Neuron (in vitro differentiated cells): Measurements from ENCODE around the gene SGCG.

ENCODE experiments used
- H2AFZ ChIP-seq: one replicate; pipeline ENCODE4 v1.6.1; 2013; ENCODE audit warnings: low read depth, mild to moderate bottlenecking, inconsistent platforms, low read length, moderate library complexity
- H3K27me3 ChIP-seq: one replicate; pipeline ENCODE4 v1.6.1; 2013; ENCODE audit warnings: low read length; ENCODE audit not compliant: insufficient read depth
- H3K36me3 ChIP-seq: one replicate; pipeline ENCODE4 v1.6.1; 2013; ENCODE audit warnings: low read length; ENCODE audit not compliant: insufficient read depth
- H3K4me1 ChIP-seq: one replicate; pipeline ENCODE4 v1.6.1; 2013; ENCODE audit warnings: low read length; ENCODE audit not compliant: insufficient read depth
- H3K4me3 ChIP-seq: 2 replicates; pipeline ENCODE4 v1.5.1; 2013; ENCODE audit warnings: mild to moderate bottlenecking, low read length, moderate library complexity
- H3K9me3 ChIP-seq: one replicate; pipeline ENCODE4 v1.6.1; 2013; ENCODE audit warnings: low read length

SGCG gene

DNA sequence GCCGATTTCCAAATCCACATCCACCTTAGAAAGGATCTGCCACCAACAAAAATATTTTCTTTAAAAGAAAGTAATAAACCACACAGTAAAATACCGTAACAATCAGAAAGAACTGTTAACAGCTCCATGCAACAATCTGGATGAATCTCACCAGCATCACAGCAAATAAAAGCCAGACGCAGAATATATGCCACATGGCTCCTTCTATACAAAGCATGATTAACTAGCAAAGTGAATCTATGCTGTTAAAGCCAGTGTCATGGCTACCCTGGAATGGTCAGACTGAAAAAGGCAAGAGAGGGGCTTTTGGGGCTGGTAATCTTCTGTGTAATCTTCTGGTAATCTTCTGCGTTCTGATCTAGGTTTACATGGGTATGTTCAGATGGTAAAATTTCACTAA is 171.4 kb downstream of the SGCG start:
- Histone ChIP-seq H2AFZ (no peak overlapping the region), H3K36me3 (peaks cover 80% of the 10 kb centered on the region), H3K4me3 (no peak overlapping the region), H3K27me3 (no peaks in the 10 kb centered on the region), H3K4me1 (peaks cover 8% of the 10 kb centered on the region), H3K9me3 (no peaks in the 10 kb centered on the region)

DNA sequence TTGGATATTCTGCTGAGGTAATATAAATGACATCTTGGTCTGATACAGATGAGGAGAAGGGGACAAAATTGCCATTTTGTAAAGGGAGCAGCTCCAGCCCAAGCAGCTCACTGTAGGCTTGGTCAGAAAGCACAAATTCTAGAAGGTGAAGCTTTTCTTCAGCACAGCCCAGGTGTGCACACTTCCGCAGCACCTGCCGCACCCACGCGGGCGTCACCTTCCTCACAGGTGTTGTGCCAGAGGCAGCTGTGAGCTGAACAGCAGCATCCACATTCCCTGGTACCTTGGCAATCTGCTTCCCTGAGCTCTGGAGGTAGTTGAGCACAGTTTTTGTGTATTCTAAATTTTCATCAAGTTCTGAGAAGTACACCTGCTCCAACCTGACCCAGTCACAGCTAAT is 173.7 kb downstream of the SGCG start:
- H2AFZ ChIP-seq: no peak overlapping the region
- H3K4me1 ChIP-seq: no peaks in the 10 kb centered on the region
- H3K4me3 ChIP-seq: no peak overlapping the region
- no peaks in the 10 kb centered on the region for H3K9me3 ChIP-seq
- H3K36me3 ChIP-seq: peaks cover 73% of the 10 kb centered on the region
- H3K27me3 ChIP-seq: no peaks in the 10 kb centered on the region

DNA sequence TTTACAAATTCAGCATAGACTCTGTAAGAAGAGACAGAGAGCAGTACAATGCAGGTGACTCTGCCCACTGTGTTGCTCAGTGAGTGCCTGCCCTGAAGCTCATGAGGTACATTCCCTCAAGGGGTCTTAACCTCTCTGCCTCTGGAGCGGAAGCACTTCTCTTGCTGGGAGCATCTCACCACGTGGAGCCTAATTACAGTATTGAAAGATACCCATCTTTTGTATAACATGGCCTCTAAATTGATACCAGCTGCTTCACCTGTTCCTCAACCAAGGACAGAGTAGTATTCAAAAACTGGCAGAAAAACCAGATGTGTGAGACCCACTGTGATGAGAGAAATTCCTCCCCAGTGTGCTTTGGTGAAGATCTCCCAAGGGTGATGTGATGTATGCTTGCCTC is 175.6 kb downstream of the SGCG start:
- no peaks in the 10 kb centered on the region for H3K9me3 ChIP-seq
- no peak overlapping the region for H3K4me3 ChIP-seq
- H3K27me3 ChIP-seq: no peaks in the 10 kb centered on the region
- H3K36me3 ChIP-seq: peaks cover 64% of the 10 kb centered on the region
- H3K4me1 ChIP-seq: no peaks in the 10 kb centered on the region
- no peak overlapping the region for H2AFZ ChIP-seq

DNA sequence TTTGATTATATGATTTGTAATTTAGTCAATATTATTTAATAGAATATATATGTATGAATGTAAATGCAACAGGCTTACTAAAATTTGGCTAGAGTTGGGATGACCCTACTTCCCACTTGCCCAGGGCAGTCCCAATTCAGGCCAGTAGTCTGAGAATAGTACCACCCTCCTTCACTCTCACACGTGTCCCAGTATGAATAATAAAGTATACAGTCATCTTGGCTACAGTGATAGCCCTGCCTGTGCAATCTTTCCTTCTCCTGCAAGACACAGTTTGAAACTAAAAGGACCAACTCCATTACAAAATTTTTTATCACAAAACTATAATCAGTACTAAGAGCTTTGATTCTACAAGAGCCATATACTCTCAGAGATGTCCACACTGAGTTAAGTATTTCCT is 176.6 kb downstream of the SGCG start:
- no peaks in the 10 kb centered on the region for H3K4me1 ChIP-seq
- H3K36me3 ChIP-seq: peaks cover 63% of the 10 kb centered on the region
- H3K9me3 ChIP-seq: no peaks in the 10 kb centered on the region
- no peak overlapping the region for H3K4me3 ChIP-seq
- H2AFZ ChIP-seq: no peak overlapping the region
- no peaks in the 10 kb centered on the region for H3K27me3 ChIP-seq

DNA sequence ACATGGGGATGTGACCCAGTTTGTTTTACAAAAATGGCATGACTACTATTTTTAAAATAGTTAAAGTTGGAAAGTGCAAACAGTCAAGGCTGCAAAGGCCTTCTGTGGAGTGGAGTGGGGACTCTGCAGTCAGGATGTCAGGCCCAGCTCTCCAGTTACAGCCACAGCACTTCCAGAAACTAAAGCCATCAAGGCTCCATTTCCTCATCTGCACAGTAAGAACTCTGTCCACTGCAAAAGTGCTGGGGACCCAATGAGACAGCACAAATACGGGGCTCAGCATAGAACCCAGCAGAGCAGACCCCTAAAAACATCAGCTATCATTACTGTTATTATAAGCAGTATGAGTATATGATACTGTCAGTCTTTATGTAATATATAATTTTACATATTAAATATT is 179.1 kb downstream of the SGCG start:
- Histone ChIP-seq H3K9me3 (no peaks in the 10 kb centered on the region), H3K27me3 (no peaks in the 10 kb centered on the region), H3K4me1 (no peaks in the 10 kb centered on the region), H3K36me3 (peaks cover 62% of the 10 kb centered on the region), H2AFZ (no peak overlapping the region), H3K4me3 (no peak overlapping the region)

DNA sequence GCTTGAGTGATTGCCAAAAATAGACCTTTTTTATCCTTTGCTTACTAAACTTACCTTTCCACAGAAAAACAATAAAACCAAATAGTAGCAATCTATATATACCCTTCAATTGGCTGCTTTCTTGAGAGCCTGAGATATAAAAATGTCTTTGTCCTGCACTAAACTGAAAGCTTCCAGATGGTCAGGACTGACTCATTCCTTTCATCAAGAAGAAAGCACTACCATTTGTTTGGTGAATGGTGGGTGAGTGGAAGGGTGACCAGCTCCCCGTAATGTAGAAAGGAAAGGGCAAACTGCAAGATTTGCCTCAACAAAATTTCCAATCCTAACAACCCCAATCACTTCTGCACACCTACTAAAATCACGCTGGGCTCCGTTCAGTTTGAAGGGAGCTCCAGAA is 184.9 kb downstream of the SGCG start:
- H3K27me3 ChIP-seq: no peaks in the 10 kb centered on the region
- no peaks in the 10 kb centered on the region for H3K4me1 ChIP-seq
- no peak overlapping the region for H2AFZ ChIP-seq
- no peak overlapping the region for H3K4me3 ChIP-seq
- peaks cover 70% of the 10 kb centered on the region for H3K36me3 ChIP-seq
- no peaks in the 10 kb centered on the region for H3K9me3 ChIP-seq

DNA sequence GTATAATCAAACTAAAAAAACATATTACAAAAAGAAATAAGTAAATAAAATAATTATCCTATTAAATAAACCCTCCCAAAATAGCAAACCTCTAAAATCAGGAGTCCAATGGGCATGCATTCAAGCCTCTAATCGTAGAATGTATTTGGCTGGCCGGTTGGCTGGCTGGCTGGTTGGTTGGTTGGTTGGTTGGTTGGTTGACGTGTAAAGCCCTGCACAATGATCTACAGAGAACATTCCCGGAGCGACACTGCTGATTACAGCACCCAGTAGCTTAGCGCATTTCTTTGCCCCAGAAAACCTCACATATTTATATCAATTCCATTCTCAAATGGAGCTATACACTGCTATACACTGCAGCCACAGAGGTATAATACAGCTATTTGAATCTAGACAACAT is 187.1 kb downstream of the SGCG start:
- H2AFZ ChIP-seq: no peak overlapping the region
- no peaks in the 10 kb centered on the region for H3K9me3 ChIP-seq
- peaks cover 87% of the 10 kb centered on the region for H3K36me3 ChIP-seq
- H3K4me1 ChIP-seq: no peaks in the 10 kb centered on the region
- H3K4me3 ChIP-seq: no peak overlapping the region
- H3K27me3 ChIP-seq: no peaks in the 10 kb centered on the region

DNA sequence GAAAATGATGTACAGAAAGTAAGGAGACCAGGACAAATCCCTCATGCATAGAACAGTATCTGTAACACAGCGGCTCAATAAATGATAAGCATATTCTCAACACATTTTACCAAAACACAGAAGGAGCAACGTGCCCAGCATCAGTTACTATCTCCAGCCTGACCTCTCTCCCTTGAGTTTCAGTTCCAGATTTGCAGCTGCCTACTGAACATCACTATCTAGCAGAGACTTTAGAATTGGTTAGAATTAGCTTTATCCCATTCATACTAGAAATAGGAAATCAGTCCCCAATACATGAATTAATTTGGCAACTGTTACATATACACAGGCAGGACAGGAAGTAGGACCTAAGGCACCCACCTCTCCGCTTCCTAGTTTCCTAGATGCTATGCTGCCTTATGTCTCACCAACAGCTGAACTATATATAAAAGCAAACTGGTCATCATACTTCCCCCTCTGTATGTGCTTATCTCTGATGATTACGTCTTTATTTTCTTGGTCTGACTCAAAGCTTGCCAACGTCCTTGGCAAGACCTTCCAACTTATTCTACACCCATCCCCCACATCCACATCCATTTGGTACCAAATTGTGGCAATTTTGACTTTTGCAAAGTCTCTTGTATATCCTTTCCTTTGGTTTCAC is 191.6 kb downstream of the SGCG start:
- H3K9me3 ChIP-seq: no peaks in the 10 kb centered on the region
- H3K4me1 ChIP-seq: peaks cover 9% of the 10 kb centered on the region
- peaks cover 59% of the 10 kb centered on the region for H3K36me3 ChIP-seq

More for the DNA sequence above, 191.6 kb downstream of the SGCG start:
- Histone ChIP-seq H3K27me3 (no peaks in the 10 kb centered on the region), H3K4me3 (no peak overlapping the region), H2AFZ (no peak overlapping the region)
